Measurements from ENCODE around the gene MCRIP1.

MCRIP1 gene

GRCh38 chr17:81803728-81804558 lies 29.1 kb downstream of the MCRIP1 start, which contains the start of gene GCGR:
Gene GCGR (plus strand): TSS chr17:81804150. CDS start chr17:81809019, 4,869 bp downstream.
- DNase-seq (ENCODE audit: low read depth in 2 of 2): no peak

DNA sequence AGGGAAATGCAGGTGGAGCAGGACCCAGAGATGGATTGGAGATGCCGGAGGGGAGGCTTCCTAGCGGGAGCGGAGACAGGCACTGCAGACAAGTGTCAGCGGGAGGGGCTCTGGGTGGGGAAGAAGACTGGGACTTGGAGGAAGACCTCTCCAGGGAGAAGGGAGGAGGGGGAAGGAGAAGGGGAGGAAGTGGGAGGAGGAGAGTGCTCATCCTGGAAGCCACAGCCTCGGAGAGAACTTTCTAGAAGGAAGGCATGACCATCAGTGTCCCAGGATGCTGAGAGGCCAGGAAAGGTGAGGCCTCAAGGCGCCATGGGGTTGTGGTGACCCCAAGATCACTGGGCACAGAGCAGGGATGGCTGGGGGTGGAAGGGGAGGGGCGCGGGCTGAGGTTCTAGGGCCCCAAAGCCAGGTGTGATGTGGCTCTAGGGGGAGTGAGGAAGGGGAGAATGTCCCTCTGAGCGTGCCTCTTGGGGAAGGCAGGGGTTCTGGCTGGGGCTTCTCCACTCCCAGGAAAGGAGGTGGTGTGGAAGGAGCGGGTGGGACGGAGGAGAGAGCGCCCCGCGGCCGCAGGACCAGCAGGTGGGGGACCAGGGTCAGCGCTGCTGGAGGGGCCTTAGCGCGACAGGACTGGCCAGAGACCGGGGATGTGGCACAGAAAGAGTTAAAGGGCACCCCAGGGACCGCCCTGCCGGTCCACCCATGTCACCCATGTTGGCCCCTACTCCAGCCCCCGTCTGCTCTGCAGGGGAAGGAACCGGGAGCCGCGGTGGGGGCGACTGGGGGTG lies 30.0 kb downstream of the MCRIP1 start:
- DNase-seq (ENCODE audit: low read depth in 2 of 2): no peak

DNA sequence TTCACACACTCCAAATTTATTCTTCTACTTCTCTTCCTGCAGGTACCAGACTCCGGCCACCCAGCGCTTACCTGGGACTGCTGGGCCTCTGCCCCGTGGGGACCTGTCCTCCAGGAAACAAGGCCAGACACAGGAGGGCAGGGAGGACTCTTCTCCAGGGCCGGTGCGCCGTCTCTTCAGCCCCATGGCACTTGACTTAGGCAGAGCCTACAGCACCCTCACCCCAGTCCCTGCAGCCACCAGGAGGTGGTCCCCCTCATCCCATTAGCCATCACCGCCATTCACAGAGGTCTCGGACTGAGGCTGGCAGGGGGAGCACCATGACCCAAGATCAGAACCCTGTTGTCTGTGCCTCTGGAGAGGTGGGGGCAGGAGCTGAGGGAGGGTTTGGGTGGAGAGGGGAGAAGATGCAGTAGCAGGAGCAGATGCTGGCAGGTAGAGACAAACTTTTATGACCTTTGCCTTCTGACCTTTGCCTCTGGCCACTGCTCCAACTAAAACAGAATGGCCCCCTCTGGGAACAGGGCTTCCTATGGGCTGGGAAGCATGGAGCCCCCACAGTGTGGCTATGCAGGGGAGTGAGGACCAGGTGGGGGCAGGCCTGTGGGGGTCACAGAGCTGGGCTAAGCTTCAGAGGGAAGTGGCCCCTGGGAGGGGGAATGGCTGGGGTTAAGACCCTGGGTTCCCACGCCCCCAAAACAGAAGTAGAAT lies 30.9 kb downstream of the MCRIP1 start:
- no peak for DNase-seq (ENCODE audit: low read depth in 2 of 2)

DNA sequence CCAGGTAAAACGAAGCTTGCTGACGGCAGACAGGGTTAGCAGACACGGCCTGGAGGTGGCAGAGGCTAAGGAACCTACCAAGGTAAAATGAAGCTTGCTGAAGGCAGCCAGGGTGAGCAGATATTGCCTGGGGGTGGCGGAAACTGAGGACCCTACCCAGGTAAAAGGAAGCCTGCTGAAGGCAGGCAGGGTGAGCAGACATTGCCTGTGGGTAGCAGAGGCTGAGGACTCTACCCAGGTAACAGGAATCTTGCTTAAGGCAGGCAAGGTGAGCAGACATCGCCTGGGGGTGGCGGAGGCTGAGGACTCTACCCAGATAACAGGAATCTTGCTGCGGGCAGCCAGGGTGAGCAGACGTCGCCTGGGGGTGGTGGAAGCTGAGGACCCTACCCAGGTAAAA lies 31.8 kb downstream of the MCRIP1 start:
- no peak for DNase-seq (ENCODE audit: low read depth in 2 of 2)

DNA sequence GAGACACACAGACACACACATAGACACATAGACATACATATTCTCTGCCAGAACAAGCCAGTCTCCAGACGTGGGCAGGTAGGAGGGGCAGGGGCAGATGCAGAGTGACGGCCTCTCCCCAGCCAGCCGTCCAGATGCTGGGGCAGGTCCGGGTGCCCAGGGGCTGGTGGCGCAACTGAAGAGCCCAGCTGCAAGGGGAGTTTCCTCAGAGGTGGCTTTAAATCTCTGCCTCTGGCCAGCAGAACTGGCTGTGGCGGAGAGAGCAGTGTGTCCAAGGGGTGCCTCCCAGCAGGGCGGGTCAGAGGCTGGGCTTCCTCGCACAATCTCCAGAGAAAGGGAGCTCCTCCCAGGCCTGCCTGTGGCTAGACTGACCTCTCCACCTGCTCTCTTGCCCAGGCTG lies 38.6 kb downstream of the MCRIP1 start:
- no peak for DNase-seq (ENCODE audit: low read depth in 2 of 2)

- DNase-seq (ENCODE audit: low read depth in 2 of 2): no peak
Measured at GRCh38 chr17:81794074-81794476, 39.0 kb downstream of the MCRIP1 start.

DNA sequence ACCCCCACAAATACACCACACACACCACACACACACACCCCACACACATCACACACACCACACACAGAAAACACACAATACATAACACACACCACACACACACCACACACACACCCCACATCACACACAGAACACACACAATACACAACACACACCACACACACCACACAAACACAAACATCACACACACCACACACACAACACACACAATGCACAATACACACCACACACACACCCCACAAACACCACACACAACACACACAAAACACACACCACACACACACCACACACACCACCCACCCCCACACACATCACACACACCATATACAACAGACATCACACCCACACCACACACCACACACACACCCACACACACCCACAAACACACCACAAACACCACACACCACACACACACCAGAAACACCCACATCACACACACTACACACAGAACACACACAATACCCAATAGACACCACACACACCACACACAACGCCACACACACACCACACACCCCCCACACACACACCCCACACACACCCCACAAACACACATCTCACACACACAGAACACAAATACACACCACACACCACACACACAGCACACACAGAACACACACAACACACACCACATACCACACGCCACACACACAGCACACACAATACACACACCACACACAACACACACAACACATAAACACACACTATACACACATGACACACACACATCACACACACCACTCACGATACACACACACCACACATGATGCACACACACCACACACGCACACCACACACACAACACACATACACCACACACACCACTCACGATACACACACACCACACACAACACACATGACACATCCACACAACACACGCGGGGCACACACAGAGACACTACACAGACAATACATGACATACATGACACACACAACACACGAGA lies 40.1 kb downstream of the MCRIP1 start:
- no peak for DNase-seq (ENCODE audit: low read depth in 2 of 2)
